ENCODE measurements around the gene FAM98B.
A peak's percentile ranks its signal among the peaks of the same experiment; 100 is the strongest.
"Not testable (repeated sequence)": the region's sequence is repeated elsewhere in the genome, so short reads cannot be mapped to it uniquely, and the experiment has no call there.

FAM98B gene

DNA sequence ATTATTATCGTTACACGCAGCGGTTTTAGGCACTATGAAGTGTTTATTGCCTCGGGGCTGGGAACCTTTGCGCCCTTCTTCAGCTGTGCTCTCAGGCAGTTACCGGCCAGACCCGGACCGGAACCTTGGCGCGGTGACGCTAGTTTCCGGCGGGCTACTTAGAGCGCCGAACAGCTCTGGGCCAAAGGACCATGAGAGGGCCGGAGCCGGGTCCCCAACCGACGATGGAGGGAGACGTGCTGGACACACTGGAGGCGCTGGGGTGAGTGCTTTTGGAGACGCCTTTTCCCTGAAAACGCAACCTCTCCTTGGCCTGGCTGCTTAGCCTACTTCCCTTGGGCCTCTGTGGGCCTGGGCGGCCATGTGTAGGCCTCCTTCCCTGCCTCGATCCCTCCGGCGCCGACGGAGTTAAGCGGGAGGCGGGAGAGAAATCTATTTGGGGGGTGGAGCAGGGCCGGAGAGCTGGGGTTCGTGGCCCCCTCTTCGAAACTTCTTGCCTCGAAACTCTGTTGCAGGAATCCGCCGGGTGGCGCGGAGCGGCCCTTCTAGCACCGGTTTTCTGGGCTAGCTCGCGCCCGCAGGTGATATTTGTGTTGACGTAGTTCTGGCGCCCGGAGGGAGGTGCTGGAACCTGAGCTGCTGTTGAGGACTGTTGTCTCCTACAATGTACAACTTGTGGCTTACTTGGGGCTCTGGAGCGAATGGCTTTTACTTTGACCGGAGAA lies at the start of gene FAM98B:
Gene FAM98B, plus strand, starts transcription at position 157 of the 725 bp plus-strand sequence. Its CDS starts 35 bp downstream, at position 192.
- peak; percentile 79 to 84 for DNase-seq (ENCODE audit: low read depth in 1 of 2, low spot score in 1 of 2)

DNA sequence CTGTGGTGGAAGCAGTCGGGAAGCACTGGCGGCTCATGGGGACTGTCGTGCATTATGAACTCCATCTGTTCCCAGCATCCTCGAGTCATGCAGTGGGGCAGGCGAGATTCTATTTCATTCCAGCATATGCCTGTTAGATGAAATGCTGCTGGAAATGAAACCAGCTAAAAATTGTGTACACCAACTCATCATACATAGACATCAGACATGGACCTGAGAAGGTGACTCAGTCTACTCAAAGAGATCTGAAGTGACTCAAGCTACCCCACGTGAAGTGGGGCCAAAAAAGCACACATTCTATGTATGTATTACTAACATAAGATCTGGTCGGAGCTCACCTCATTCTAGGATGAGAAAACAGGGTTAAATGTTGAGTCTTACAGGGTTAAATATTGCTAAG lies 47.5 kb upstream of the FAM98B start:
- DNase-seq (ENCODE audit: low read depth in 1 of 2, low spot score in 1 of 2) = no peak

GRCh38 chr15:38408576-38408975 lies 45.4 kb upstream of the FAM98B start:
- no peak for DNase-seq (ENCODE audit: low read depth in 1 of 2, low spot score in 1 of 2)

GRCh38 chr15:38411902-38412301 lies 42.0 kb upstream of the FAM98B start:
- DNase-seq (ENCODE audit: low read depth in 1 of 2, low spot score in 1 of 2) = no peak

DNA sequence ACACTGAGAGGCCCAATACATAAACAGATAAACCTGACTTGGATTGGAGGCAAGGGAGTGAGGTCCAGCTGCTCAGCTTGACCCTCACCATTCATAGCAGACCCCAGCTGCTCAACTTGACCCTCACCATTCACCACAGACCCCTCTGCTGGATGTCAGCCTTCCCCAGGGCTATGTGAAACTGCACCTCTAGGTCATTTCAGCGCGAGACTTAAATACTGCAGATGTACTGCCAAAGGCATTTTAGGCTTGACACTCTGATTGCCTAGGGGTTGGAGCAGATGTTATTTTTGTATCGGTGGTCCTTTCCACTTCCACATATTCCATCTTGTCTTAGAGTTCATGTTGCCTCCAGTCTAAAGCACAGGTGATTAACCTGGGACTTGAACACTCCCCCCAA lies 41.5 kb upstream of the FAM98B start:
- no peak for DNase-seq (ENCODE audit: low read depth in 1 of 2, low spot score in 1 of 2)

DNA sequence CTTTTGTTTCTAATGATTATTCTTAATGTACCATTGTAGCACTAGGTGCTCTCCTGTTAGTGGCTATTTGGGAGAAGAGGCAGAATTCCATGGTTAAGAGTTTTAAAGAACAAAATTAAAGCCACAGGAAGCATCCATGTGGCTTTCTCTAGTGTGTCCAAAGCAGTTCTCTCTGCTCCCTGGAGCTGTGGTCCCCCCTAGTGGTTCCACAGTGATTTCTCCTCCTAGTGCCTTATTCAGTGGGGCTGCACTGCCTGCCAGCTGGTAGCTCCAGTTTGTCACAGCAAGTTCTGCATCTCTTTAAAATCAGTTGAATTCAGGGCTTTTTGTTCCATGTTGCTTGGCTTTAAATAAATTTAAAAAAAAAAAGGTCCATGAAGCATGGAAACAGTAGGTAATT lies 39.6 kb upstream of the FAM98B start:
- DNase-seq (ENCODE audit: low read depth in 1 of 2, low spot score in 1 of 2) = no peak

GRCh38 chr15:38421069-38421690 lies 32.7 kb upstream of the FAM98B start:
- DNase-seq (ENCODE audit: low read depth in 1 of 2, low spot score in 1 of 2) = no peak

- DNase-seq (ENCODE audit: low read depth in 1 of 2, low spot score in 1 of 2) = no peak
Measured at GRCh38 chr15:38424101-38424552, 29.8 kb upstream of the FAM98B start.

GRCh38 chr15:38425269-38425668 lies 28.7 kb upstream of the FAM98B start:
- no peak for DNase-seq (ENCODE audit: low read depth in 1 of 2, low spot score in 1 of 2)

DNA sequence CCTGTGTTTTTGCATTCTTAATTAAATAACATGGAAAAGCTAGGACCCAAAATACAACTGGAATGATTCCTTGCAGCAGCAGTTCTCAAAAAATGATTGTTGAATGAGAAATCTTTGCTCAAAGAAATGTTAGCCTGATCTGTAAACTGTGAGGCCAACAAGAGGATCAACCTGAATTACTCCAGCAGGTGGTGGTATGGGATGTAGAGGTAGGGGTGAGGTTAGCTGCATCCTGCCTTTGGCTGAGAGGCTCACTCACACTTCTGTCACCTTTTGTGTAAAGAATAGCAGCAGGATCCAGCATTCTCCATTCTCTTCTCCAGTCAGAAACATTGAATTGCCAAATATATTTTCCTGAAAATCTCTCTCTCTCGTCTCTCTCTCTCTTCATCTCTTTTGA lies 26.5 kb upstream of the FAM98B start:
- DNase-seq (ENCODE audit: low read depth in 1 of 2, low spot score in 1 of 2) = no peak

DNA sequence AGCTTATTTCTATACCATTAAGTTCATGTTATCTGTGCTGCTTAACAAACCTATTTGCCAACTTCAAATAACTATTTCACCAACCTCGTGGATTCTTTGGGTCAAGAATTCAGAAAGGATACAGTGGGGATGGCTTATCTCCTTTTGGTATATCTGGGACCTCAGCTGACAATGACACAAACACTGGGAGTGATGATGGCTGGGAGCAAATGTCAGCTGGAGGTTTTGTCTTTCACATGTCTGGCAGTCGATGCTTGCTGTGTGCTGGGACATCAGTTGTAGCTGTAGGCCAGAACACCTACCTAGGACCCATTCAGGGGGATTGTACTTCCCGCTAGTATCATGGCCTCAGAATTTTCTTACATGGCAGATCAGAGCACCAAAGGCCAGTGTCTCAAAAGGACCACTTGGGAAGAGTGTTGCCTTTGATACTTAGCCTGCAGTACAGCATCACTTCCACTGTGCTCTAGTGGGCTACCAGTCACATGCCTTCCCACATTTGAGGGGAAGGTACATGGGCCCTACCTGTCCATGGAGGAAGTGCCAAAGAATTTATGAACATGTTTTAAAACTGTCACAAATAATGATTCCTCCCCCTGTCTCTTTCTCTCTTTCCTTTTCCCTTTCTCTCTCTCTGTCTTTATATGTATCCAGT lies 23.7 kb upstream of the FAM98B start:
- DNase-seq (ENCODE audit: low read depth in 1 of 2, low spot score in 1 of 2) = no peak

GRCh38 chr15:38436993-38437392 lies 16.9 kb upstream of the FAM98B start:
- no peak for DNase-seq (ENCODE audit: low read depth in 1 of 2, low spot score in 1 of 2)

DNA sequence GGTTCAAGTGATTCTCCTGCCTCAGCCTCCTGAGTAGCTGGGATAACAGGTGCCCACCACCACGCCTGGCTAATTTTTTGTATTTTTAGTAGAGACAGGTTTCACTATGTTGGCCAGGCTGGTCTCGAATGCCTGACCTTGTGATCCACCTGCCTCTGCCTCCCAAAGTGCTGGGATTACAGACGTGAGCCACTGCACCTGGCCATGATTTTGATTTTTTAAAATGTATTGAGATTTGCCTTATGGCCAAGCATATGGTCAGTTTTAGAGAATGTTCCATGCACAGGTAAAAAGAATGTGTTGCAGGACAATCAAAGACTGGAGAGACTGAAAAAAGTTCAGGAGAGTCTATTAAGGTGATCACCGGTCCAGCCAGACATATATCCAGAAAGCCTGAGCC lies 16.3 kb upstream of the FAM98B start:
- not testable (repeated sequence) for DNase-seq (ENCODE audit: low read depth in 1 of 2, low spot score in 1 of 2)

DNA sequence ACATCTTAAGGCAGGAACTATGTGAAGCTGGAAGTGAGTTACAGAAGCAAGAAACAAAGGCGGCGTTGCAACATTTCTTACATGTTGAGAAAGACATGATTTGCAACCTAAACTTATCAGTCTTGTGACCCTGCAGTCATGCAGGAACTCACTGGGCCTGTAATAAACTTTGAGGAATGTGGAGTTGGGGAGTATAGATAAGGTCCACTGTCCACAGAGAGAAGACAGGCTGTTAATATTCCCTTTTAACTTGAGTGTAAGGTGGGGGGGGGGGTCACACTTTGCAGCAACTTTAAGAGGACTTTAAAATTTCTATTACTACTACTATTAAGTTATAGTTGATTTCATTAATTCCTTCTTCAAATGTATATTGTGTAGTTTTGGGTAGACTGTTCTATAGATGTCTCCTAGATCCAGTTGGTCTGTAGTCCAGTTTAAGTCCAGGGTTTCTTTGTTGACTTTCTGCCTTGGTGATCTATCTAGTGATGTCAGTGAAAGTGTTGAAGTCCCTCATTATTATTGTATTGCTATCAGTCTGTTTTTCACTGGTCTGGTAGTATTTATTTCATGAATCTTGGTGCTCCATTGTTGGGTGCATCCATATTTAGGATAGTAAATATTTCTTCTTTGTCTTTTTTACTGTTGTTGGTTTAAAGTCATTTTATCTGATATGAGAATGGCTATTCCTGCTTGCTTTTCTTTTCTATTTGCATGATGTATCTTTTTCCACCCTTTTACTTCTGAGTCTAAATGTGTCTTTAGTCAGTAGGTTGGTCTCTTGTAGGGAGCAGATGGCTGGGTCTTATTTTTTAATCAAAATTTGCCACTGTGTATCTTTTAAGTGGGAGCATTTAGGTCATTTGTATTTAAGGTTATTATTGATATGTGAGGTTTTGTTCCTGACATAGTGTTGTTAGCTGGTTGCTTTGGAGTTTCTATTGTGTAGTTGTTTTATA lies 15.6 kb upstream of the FAM98B start:
- DNase-seq (ENCODE audit: low read depth in 1 of 2, low spot score in 1 of 2) = no peak

DNA sequence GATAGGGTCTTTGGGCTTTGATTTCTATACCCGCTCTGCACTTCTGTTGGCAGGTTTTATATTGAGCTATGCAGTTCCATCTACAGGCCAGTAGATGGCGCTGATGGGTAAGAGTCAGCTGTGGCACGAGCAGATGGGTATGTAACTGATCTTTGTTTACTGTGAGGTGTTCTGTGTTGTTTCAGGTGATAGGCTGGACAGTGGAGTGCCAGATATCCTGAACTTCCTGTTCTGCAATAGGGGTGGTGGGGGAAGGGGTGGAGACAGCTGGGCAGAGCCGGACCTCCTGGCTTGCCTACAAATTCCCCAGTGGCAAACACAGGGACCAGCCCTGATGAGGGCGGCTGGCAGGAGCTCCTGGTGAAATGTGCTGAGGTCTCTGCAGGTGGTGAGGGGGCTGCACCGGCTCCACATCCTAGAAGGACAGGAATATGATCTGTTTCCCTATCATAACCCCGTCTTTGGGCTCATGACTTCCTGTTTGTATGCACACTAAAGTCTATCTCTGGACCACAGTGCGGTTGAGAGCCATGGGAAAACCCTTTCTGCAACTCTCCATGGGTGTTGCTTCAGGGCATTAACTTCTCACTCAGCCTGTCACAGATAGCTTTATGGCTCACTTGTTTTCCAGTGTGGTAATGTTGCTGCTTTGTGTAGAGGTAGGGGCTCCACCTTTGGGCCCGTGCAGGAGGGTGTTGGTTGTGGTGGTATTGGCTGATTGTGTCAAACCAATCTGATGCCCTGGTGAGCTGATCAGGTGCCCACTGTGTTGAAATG lies 13.4 kb upstream of the FAM98B start:
- peak in 1 of 2 donors; percentile 12 for DNase-seq (ENCODE audit: low read depth in 1 of 2, low spot score in 1 of 2)

- DNase-seq (ENCODE audit: low read depth in 1 of 2, low spot score in 1 of 2) = no peak
Measured at GRCh38 chr15:38441130-38441519, 12.8 kb upstream of the FAM98B start.

GRCh38 chr15:38454696-38455090 lies 766 bp downstream of the FAM98B start:
- DNase-seq (ENCODE audit: low read depth in 1 of 2, low spot score in 1 of 2) = no peak

GRCh38 chr15:38455092-38455491 lies 1.2 kb downstream of the FAM98B start:
- DNase-seq (ENCODE audit: low read depth in 1 of 2, low spot score in 1 of 2) = no peak

DNA sequence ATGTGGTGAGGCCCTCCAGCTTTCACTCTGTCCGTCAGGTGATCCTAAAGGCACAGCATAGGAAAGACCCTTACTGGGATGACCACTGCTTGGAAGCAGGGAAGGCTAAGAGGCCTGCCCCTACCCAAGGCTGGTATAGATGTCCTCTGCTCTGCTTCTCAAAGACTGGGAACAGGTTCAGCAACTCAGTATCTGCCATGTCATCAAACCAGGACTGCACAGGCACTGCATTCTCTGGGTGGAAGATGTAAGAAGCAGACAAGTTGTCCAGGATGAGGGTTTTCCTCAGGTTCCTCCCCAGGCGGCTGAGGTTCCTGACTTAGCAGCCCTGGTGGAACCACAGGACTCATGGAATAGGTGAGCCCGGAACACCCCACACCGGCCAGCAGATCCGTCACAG lies 4.7 kb downstream of the FAM98B start:
- no peak for DNase-seq (ENCODE audit: low read depth in 1 of 2, low spot score in 1 of 2)

GRCh38 chr15:38459480-38459879 lies 5.6 kb downstream of the FAM98B start:
- no peak for DNase-seq (ENCODE audit: low read depth in 1 of 2, low spot score in 1 of 2)

Data from activated T-helper 1 cell treated with anti-CD3 and anti-CD28 coated beads, Interleukin-2, amount 50 U/mL, for 16 hours (primary cell).